ENCODE data around the gene TSHZ1. TPM values are rescaled to one million over a fixed set of nuclear protein-coding genes. Genes with fewer than 3 reads are reported as not detected.

Gene TSHZ1
- total and polyA plus RNA-seq, 12 donors, result 6.8 to 25.0 (median 16.0) TPM

DNA sequence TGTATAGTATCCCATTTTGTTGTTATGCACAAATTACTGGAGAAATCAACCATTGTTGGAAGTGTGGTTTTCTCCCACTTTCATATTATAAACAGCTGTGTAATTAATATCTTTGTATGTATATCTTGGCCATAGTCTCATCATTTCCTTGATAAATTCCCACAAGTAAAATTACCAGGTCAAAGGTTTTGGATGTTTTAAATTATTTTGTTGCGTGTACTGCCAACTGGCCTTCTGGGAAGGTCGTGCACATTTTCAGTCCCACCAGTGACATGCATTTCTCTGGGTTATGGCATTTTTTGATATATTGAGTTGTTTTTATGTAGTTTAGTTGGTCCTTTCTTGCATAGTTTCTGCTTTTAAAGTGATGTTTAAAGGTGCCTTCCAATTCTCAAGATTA lies 41.5 kb downstream of the TSHZ1 start:
- H3K4me3 ChIP-seq, result no peak overlapping the region
- H3K4me1 ChIP-seq (replicated peaks in 1 of 2), result peaks cover 24 to 79% of the 10 kb centered on the region in 2 donors
- no peak for DNase-seq
- no peaks in the 10 kb centered on the region for H3K27me3 ChIP-seq
- no peak for TF ChIP-seq POLR2A (IDR thresholded peaks at IDR 0.05)
- TF ChIP-seq CTCF (IDR thresholded peaks at IDR 0.05), result no peak
- intact Hi-C loops (cut with DNase I), result no loop called here
- no peaks in the 10 kb centered on the region for H3K36me3 ChIP-seq (replicated peaks in 1 of 2)
- H3K9me3 ChIP-seq (replicated peaks in 1 of 3), result no peaks in the 10 kb centered on the region
- 25 to 38% (median 30%) methylated on average over 2 of the region's 2 CpGs for WGBS, 4 donors
- peak overlapping the region in 2 of 5 donors; percentile 14 to 22 for H3K27ac ChIP-seq

DNA sequence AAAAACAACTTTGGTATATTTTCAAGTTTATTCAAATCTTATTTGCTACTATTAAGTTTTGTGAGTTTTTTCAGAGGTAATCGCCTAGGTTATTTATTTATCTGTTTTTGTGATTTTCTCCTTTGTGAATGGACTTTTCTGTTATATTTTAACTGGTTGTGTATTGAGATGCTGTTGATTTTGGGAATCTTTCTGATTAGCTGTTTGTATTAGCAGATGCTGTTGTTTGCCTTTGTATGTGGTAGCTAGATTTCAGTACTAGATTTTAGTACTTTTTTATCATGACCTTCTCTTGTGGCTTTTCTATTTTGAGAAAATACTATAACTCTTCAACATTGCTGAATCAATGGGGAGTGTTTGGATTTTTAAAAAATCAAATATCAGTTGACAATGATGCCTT lies 42.4 kb downstream of the TSHZ1 start:
- H3K4me3 ChIP-seq, result peak overlapping the region in 1 of 4 donors; percentile 13
- intact Hi-C loops (cut with DNase I), result no loop called here
- H3K9me3 ChIP-seq (replicated peaks in 1 of 3), result no peaks in the 10 kb centered on the region
- H3K36me3 ChIP-seq (replicated peaks in 1 of 2), result no peaks in the 10 kb centered on the region
- H3K27me3 ChIP-seq, result no peaks in the 10 kb centered on the region
- H3K4me1 ChIP-seq (replicated peaks in 1 of 2), result peaks cover 22 to 78% of the 10 kb centered on the region in 2 donors
- WGBS, 4 donors, result 83 to 98% (median 87%) methylated on average over 1 of the region's 1 CpG
- DNase-seq, result no peak
- peak overlapping the region in 2 of 5 donors; percentile 58 to 60 for H3K27ac ChIP-seq
- no peak for TF ChIP-seq CTCF (IDR thresholded peaks at IDR 0.05)
- no peak for TF ChIP-seq POLR2A (IDR thresholded peaks at IDR 0.05)

GRCh38 chr18:75253784-75254183 lies 43.2 kb downstream of the TSHZ1 start:
- no peak for DNase-seq
- H3K27me3 ChIP-seq, result no peaks in the 10 kb centered on the region
- WGBS, 4 donors, result 44 to 67% (median 53%) methylated on average over 4 of the region's 4 CpGs
- no peaks in the 10 kb centered on the region for H3K36me3 ChIP-seq (replicated peaks in 1 of 2)
- peak overlapping the region in 1 of 4 donors; percentile 13 for H3K4me3 ChIP-seq
- TF ChIP-seq CTCF (IDR thresholded peaks at IDR 0.05) (no peak), POLR2A (IDR thresholded peaks at IDR 0.05) (no peak)
- H3K4me1 ChIP-seq (replicated peaks in 1 of 2), result peaks cover 18 to 71% of the 10 kb centered on the region in 2 donors
- H3K27ac ChIP-seq, result peak overlapping the region in 3 of 5 donors; percentile 21 to 60 (median 58)
- intact Hi-C loops (cut with DNase I), result no loop called here
- no peaks in the 10 kb centered on the region for H3K9me3 ChIP-seq (replicated peaks in 1 of 3)

DNA sequence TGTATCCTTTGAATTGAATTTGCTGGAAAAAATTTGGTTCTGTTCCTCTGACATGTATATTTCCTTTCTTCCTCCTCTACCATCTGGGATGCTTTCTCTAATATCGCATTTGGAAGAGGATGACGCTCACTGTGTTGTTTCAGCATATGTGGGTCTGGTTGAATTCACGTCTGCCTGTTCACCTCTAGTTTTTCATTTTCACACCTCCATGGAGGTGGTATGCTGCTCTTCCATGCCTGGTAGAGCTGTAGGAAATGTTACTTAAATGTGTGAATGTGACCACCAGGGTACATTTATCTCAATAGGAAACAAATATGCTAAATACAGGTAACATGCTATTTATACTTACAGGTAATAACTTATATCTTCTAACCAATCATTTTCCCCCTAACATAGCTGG lies 44.5 kb downstream of the TSHZ1 start:
- Histone ChIP-seq H3K4me1 (replicated peaks in 1 of 2) (peaks cover 18 to 69% of the 10 kb centered on the region in 2 donors), H3K4me3 (no peak overlapping the region), H3K36me3 (replicated peaks in 1 of 2) (no peaks in the 10 kb centered on the region), H3K27ac (peak overlapping the region in 2 of 5 donors; percentile 12 to 24), H3K27me3 (no peaks in the 10 kb centered on the region), H3K9me3 (replicated peaks in 1 of 3) (no peaks in the 10 kb centered on the region)
- no peak for TF ChIP-seq POLR2A (IDR thresholded peaks at IDR 0.05)
- no peak for TF ChIP-seq CTCF (IDR thresholded peaks at IDR 0.05)
- intact Hi-C loops (cut with DNase I), result no loop called here
- no peak for DNase-seq
- WGBS, 4 donors, result 87 to 95% (median 93%) methylated on average over 3 of the region's 3 CpGs
